DND-41 (cell line): ENCODE results near the gene PYCR2.
A peak's percentile ranks its signal among the peaks of the same experiment; 100 is the strongest.

Experiments used
- ATAC-seq: fragments of 200-7000 bp; cut with Tn5 transposase; 3 replicates; pipeline ENCODE4 v1.9.1; 2021; ENCODE audit warnings: low read depth; ENCODE audit not compliant: insufficient read depth
- DNase-seq: peaks from one replicate; pipeline ENCODE4 v3.0.0-alpha.2; 2020
- H2AFZ ChIP-seq: 2 replicates; pipeline ENCODE4 v1.6.0; 2012; ENCODE audit warnings: low read depth, low read length
- H3K27ac ChIP-seq: 2 replicates; pipeline ENCODE4 v1.5.1; 2012; ENCODE audit warnings: low read length, inconsistent platforms
- H3K27me3 ChIP-seq: fragments of 200-600 bp; sonication (generic); 2 replicates; pipeline ENCODE4 v1.6.0; 2012; ENCODE audit warnings: low read length, mild to moderate bottlenecking, inconsistent platforms; ENCODE audit not compliant: insufficient read depth, poor library complexity
- H3K36me3 ChIP-seq: 2 replicates; pipeline ENCODE4 v1.5.1; 2012; ENCODE audit warnings: low read length, inconsistent platforms; ENCODE audit not compliant: insufficient read depth
- H3K4me1 ChIP-seq: 2 replicates; pipeline ENCODE4 v1.5.1; 2012; ENCODE audit warnings: mild to moderate bottlenecking, low read length; ENCODE audit not compliant: insufficient read depth
- H3K4me2 ChIP-seq: 2 replicates; pipeline ENCODE4 v1.6.0; 2012; ENCODE audit warnings: mild to moderate bottlenecking, moderate library complexity, low read length, inconsistent platforms; ENCODE audit not compliant: insufficient read depth
- H3K4me3 ChIP-seq, 2 experiments: fragments of 200-600 bp in 1 of 2; shearing (Covaris generic) in 1 of 2; 2 replicates each; pipeline ENCODE4 v1.5.1; 2012 to 2016; ENCODE audit warnings: inconsistent platforms in 2 of 2, low read length in 2 of 2, mild to moderate bottlenecking in 2 of 2, low read depth in 1 of 2, moderate library complexity in 1 of 2
- H3K79me2 ChIP-seq: 2 replicates; pipeline ENCODE4 v1.6.0; 2012; ENCODE audit warnings: low read length, inconsistent platforms; ENCODE audit not compliant: insufficient read depth
- H3K9ac ChIP-seq: 2 replicates; pipeline ENCODE4 v1.6.0; 2012; ENCODE audit warnings: low read depth, mild to moderate bottlenecking, inconsistent platforms, low read length, moderate library complexity
- H3K9me3 ChIP-seq: 2 replicates; pipeline ENCODE4 v1.5.1; 2012; ENCODE audit warnings: low read length, moderate library complexity, mild to moderate bottlenecking, inconsistent platforms; ENCODE audit not compliant: insufficient read depth, severe bottlenecking
- H4K20me1 ChIP-seq: 2 replicates; pipeline ENCODE4 v1.6.0; 2012; ENCODE audit warnings: low read length; ENCODE audit not compliant: insufficient read depth
- CTCF ChIP-seq: IDR thresholded peaks from 2 replicates; pipeline ENCODE4 v1.5.1; 2012; ENCODE audit warnings: borderline replicate concordance, low read length, moderate library complexity, mild to moderate bottlenecking; ENCODE audit not compliant: poor library complexity, severe bottlenecking; ENCODE audit errors: extremely low read depth
- EZH2 ChIP-seq: IDR thresholded peaks from 3 replicates; pipeline ENCODE4 v1.6.1; 2012; ENCODE audit warnings: borderline replicate concordance, low read depth, mild to moderate bottlenecking, moderate library complexity, low read length, inconsistent platforms; ENCODE audit not compliant: severe bottlenecking

Gene PYCR2

GRCh38 chr1:225885336-225885735 is 38.7 kb downstream of the PYCR2 start:
- Histone ChIP-seq H3K9me3 (no peaks in the 10 kb centered on the region), H3K27ac (no peak overlapping the region), H2AFZ (no peak overlapping the region), H3K27me3 (peaks cover 9% of the 10 kb centered on the region), H3K4me2 (no peak overlapping the region), H3K4me1 (peaks cover 27% of the 10 kb centered on the region), H3K79me2 (no peaks in the 10 kb centered on the region), H3K36me3 (no peaks in the 10 kb centered on the region; the same call in 1 of the 2 replicates), H3K9ac (no peak overlapping the region), H4K20me1 (no peaks in the 10 kb centered on the region), H3K4me3 (no peak overlapping the region)
- TF ChIP-seq CTCF = no peak
- TF ChIP-seq EZH2 = no peak
- no peak for ATAC-seq
- no peak for DNase-seq

GRCh38 chr1:225883616-225884265 is 40.3 kb downstream of the PYCR2 start:
- Histone ChIP-seq H3K4me1 (peaks cover 43% of the 10 kb centered on the region), H4K20me1 (peaks cover 3% of the 10 kb centered on the region; the same call in 1 of the 2 replicates), H3K79me2 (no peaks in the 10 kb centered on the region), H3K27ac (no peak overlapping the region), H3K4me2 (no peak overlapping the region), H3K4me3 (no peak overlapping the region), H2AFZ (no peak overlapping the region), H3K36me3 (no peaks in the 10 kb centered on the region; the same call in 1 of the 2 replicates), H3K9ac (no peak overlapping the region), H3K9me3 (no peaks in the 10 kb centered on the region), H3K27me3 (peaks cover 9% of the 10 kb centered on the region)
- TF ChIP-seq EZH2 (no peak), CTCF (no peak)
- ATAC-seq (no peak), DNase-seq (no peak)

GRCh38 chr1:225882694-225883615 is 41.1 kb downstream of the PYCR2 start:
- Histone ChIP-seq H4K20me1 (peaks cover 3% of the 10 kb centered on the region; the same call in 1 of the 2 replicates), H2AFZ (peak overlapping the region; percentile 98), H3K27me3 (peaks cover 9% of the 10 kb centered on the region), H3K27ac (peak overlapping the region; percentile 45), H3K9ac (peak overlapping the region; percentile 72), H3K79me2 (no peaks in the 10 kb centered on the region), H3K4me3 (peak overlapping the region; percentile 61 to 84; a peak in 3 of 4 replicates), H3K36me3 (no peaks in the 10 kb centered on the region; the same call in 1 of the 2 replicates), H3K4me2 (peak overlapping the region; percentile 88), H3K9me3 (no peaks in the 10 kb centered on the region), H3K4me1 (peaks cover 44% of the 10 kb centered on the region)
- TF ChIP-seq EZH2 (no peak), CTCF (no peak)
- ATAC-seq (peak; percentile 29; the same call in 2 of the 3 replicates), DNase-seq (no peak)
